Cardiac muscle cell (in vitro differentiated cells and primary cell): Measurements from ENCODE around the gene RAB10. TPM values are rescaled to one million over a fixed set of nuclear protein-coding genes. Genes with fewer than 3 reads are reported as not detected.

Source experiments
- DNase-seq, 2 donors: peaks; one replicate each; pipeline versions ENCODE4 v3.0.0 to v3.0.0-alpha.2; 2010 to 2017; ENCODE audit warnings: low read depth in 1 of 2, low spot score in 1 of 2
- H3K27ac ChIP-seq: fragments of 200-600 bp; sonication (generic); 2 replicates; pipeline ENCODE4 v1.5.1; 2016
- H3K27me3 ChIP-seq: fragments of 200-600 bp; sonication (generic); 2 replicates; pipeline ENCODE4 v1.6.0; 2016; ENCODE audit warnings: control low read depth
- H3K36me3 ChIP-seq: fragments of 200-600 bp; sonication (generic); 2 replicates; pipeline ENCODE4 v1.5.1; 2016; ENCODE audit warnings: control low read depth
- H3K4me1 ChIP-seq: fragments of 200-600 bp; sonication (generic); 2 replicates; pipeline ENCODE4 v1.8.1; 2017; ENCODE audit warnings: low read depth, mild to moderate bottlenecking, mixed run types
- H3K4me3 ChIP-seq: fragments of 200-600 bp; sonication (generic); 2 replicates; pipeline ENCODE4 v1.5.1; 2016; ENCODE audit warnings: mild to moderate bottlenecking
- H3K9me3 ChIP-seq: fragments of 200-600 bp; sonication (generic); 2 replicates; pipeline ENCODE4 v1.5.1; 2017; ENCODE audit warnings: low read depth, mild to moderate bottlenecking, control low read depth
- CTCF ChIP-seq: IDR thresholded peaks from 2 replicates; pipeline ENCODE4 v1.5.1; 2012; ENCODE audit warnings: low read depth, mild to moderate bottlenecking, low read length
- polyA plus RNA-seq: library from polyadenylated mRNA; unstranded; fragments of >200 nt; fragmentation: Nextera tagmentation; extraction: Ambion mirVana; gene quantifications from 2 replicates; pipeline ENCODE4 v1.2.1, GENCODE V29; 2016
- total RNA-seq: library from RNA; depleted of rRNA; stranded (reverse); fragments of >200 nt; gene quantifications from 2 replicates; pipeline ENCODE4 v1.2.3, GENCODE V29; 2016

Gene RAB10
- total and polyA plus RNA-seq, 2 experiments from 2014 or later = 75.9 to 145 TPM

- no peak for TF ChIP-seq CTCF
- H3K4me3 ChIP-seq = no peak overlapping the region
- H3K4me1 ChIP-seq = no peaks in the 10 kb centered on the region
- no peaks in the 10 kb centered on the region for H3K9me3 ChIP-seq
- H3K27ac ChIP-seq = no peak overlapping the region
- H3K36me3 ChIP-seq = no peaks in the 10 kb centered on the region
- peak in 1 of 2 donors; percentile 59 for DNase-seq
- H3K27me3 ChIP-seq = no peaks in the 10 kb centered on the region
Measured at GRCh38 chr2:26043862-26044696, 10.2 kb downstream of the RAB10 start.

DNA sequence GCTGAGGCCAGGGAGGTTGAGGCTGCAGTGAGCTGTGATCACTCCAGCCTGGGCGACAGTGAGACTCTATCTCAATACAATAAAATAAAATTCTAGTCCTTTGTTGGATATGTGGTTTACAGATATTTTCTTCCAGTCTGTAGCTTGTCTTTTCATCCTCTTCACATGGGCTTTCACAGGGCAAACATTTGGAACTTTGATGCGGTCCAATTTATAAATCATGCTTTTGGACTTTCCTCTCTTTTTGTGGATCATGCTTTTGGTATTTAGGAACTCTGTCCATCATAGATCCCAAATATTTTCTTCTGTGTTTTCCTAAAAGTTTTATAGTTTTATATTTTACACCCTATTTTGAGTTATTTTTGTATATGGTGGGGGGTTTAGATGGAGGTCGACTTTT is 14.9 kb downstream of the RAB10 start:
- H3K4me1 ChIP-seq = no peaks in the 10 kb centered on the region
- no peaks in the 10 kb centered on the region for H3K9me3 ChIP-seq
- H3K27me3 ChIP-seq = no peaks in the 10 kb centered on the region
- no peak overlapping the region for H3K4me3 ChIP-seq
- TF ChIP-seq CTCF = no peak
- no peak overlapping the region for H3K27ac ChIP-seq
- DNase-seq = no peak
- no peaks in the 10 kb centered on the region for H3K36me3 ChIP-seq

DNA sequence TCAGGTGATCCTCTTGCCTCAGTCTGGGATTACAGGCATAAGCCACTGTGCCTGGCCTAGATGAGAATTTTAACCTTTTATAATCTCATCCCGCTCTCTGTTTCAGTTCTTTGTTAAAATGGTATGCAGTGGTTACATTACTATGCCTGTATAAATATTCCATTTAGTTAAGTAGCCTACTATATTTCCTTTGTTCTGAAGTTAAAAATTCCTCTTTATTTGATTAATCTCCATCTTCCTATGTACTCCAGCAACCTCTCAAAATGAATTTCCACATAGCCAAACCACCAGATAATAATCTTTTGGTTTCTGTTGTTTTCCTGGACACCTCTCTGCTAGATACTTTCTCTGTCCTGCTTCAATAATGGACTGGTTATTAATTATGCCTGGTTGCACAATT is 15.8 kb downstream of the RAB10 start:
- H3K27ac ChIP-seq = no peak overlapping the region
- H3K4me1 ChIP-seq = no peaks in the 10 kb centered on the region
- no peak for TF ChIP-seq CTCF
- no peaks in the 10 kb centered on the region for H3K9me3 ChIP-seq
- no peaks in the 10 kb centered on the region for H3K36me3 ChIP-seq
- no peak for DNase-seq
- H3K27me3 ChIP-seq = no peaks in the 10 kb centered on the region
- no peak overlapping the region for H3K4me3 ChIP-seq

- H3K4me3 ChIP-seq = no peak overlapping the region
- H3K27me3 ChIP-seq = no peaks in the 10 kb centered on the region
- no peak for TF ChIP-seq CTCF
- H3K9me3 ChIP-seq = no peaks in the 10 kb centered on the region
- no peak overlapping the region for H3K27ac ChIP-seq
- H3K4me1 ChIP-seq = no peaks in the 10 kb centered on the region
- no peak for DNase-seq
- no peaks in the 10 kb centered on the region for H3K36me3 ChIP-seq
Measured at GRCh38 chr2:26052740-26053139, 18.9 kb downstream of the RAB10 start.

- no peaks in the 10 kb centered on the region for H3K4me1 ChIP-seq
- no peaks in the 10 kb centered on the region for H3K9me3 ChIP-seq
- H3K27ac ChIP-seq = no peak overlapping the region
- no peaks in the 10 kb centered on the region for H3K27me3 ChIP-seq
- H3K36me3 ChIP-seq = no peaks in the 10 kb centered on the region
- no peak for TF ChIP-seq CTCF
- no peak for DNase-seq
- H3K4me3 ChIP-seq = no peak overlapping the region
Measured at GRCh38 chr2:26054598-26055348, 20.9 kb downstream of the RAB10 start.
